ENCODE results near the gene C19orf47.

C19orf47 gene

GRCh38 chr19:40271706-40272105 is 76.5 kb downstream of the C19orf47 start:
- ChIA-PET CTCF (no interaction called here), POLR2A (interaction anchor here (0.5 kb wide), 1 partner anchor 81 kb away, joined by 4 read pairs; no protein-coding TSS in a partner anchor)
- no peak for DNase-seq (ENCODE audit: extremely low spot score)
- TF ChIP-seq CTCF (IDR thresholded peaks at IDR 0.05; ENCODE audit: control extremely low read depth, extremely low read depth, low read depth, missing control alignments): no peak

- ChIA-PET CTCF (interaction anchor here (1.6 kb wide), 1 partner anchor 131 kb away, joined by 3 read pairs; no protein-coding TSS in a partner anchor), POLR2A (interaction anchor here (0.7 kb wide), 1 partner anchor 682 kb away, joined by 3 read pairs; no protein-coding TSS in a partner anchor)
- TF ChIP-seq CTCF (IDR thresholded peaks at IDR 0.05; ENCODE audit: control extremely low read depth, extremely low read depth, low read depth, missing control alignments): no peak
- no peak for DNase-seq (ENCODE audit: extremely low spot score)
Measured at GRCh38 chr19:40270362-40271089, 77.7 kb downstream of the C19orf47 start.

All from GM10248 (cell line).